OCI-LY1 (cell line): Measurements from ENCODE around the gene IQCF2.

Experiments used
- H2AFZ ChIP-seq: fragments of 200-600 bp; sonication (generic), shearing (Covaris generic); 2 replicates; pipeline ENCODE4 v1.6.0; 2014; ENCODE audit warnings: antibody characterized with exemption, mild to moderate bottlenecking, low read length
- H3F3A ChIP-seq: fragments of 200-600 bp; sonication (generic), shearing (Covaris generic); 2 replicates; pipeline ENCODE4 v1.6.0; 2014; ENCODE audit warnings: mild to moderate bottlenecking, antibody characterized with exemption, low read length, moderate library complexity; ENCODE audit not compliant: insufficient read depth
- H3K27ac ChIP-seq: fragments of 200-600 bp; sonication (generic); 2 replicates; pipeline ENCODE4 v1.5.1; 2014; ENCODE audit warnings: low read length, mixed run types, mild to moderate bottlenecking, low read depth; ENCODE audit not compliant: poor library complexity, severe bottlenecking
- H3K27me3 ChIP-seq: fragments of 200-600 bp; sonication (generic); 2 replicates; pipeline ENCODE4 v1.6.0; 2014; ENCODE audit warnings: antibody characterized with exemption, mild to moderate bottlenecking, low read length, moderate library complexity; ENCODE audit not compliant: insufficient read depth
- H3K36me3 ChIP-seq: fragments of 200-600 bp; sonication (generic); 2 replicates; pipeline ENCODE4 v1.6.1; 2014; ENCODE audit warnings: mild to moderate bottlenecking, antibody characterized with exemption, low read length, moderate library complexity, mixed read lengths; ENCODE audit not compliant: insufficient read depth
- H3K4me1 ChIP-seq: fragments of 200-600 bp; sonication (generic); 2 replicates; pipeline ENCODE4 v1.5.1; 2014; ENCODE audit warnings: mild to moderate bottlenecking, low read length, moderate library complexity; ENCODE audit not compliant: insufficient read depth, severe bottlenecking
- H3K4me2 ChIP-seq: fragments of 200-600 bp; sonication (generic), shearing (Covaris generic); 2 replicates; pipeline ENCODE4 v1.6.1; 2014; ENCODE audit warnings: low read length
- H3K4me3 ChIP-seq: fragments of 200-600 bp; sonication (generic); 2 replicates; pipeline ENCODE4 v1.5.1; 2014; ENCODE audit warnings: low read length, low read depth, mild to moderate bottlenecking, mixed read lengths; ENCODE audit not compliant: poor library complexity, severe bottlenecking
- H3K79me2 ChIP-seq: fragments of 200-600 bp; shearing (Covaris generic); 2 replicates; pipeline ENCODE4 v1.6.1; 2016; ENCODE audit warnings: mixed run types, low read length, mixed read lengths; ENCODE audit not compliant: insufficient read depth
- H3K9ac ChIP-seq: fragments of 200-600 bp; sonication (generic), shearing (Covaris generic); 2 replicates; pipeline ENCODE4 v1.6.1; 2014; ENCODE audit warnings: mild to moderate bottlenecking, low read length, mixed read lengths
- H3K9me2 ChIP-seq: fragments of 200-600 bp; sonication (generic), shearing (Covaris generic); 2 replicates; pipeline ENCODE4 v1.6.1; 2014; ENCODE audit warnings: low read depth, mild to moderate bottlenecking, low read length, mixed read lengths
- H3K9me3 ChIP-seq: fragments of 200-600 bp; shearing (Covaris generic); 2 replicates; pipeline ENCODE4 v1.6.1; 2014; ENCODE audit warnings: low read length, mixed read lengths
- H4K20me1 ChIP-seq: fragments of 200-600 bp; sonication (generic), shearing (Covaris generic); 2 replicates; pipeline ENCODE4 v1.6.0; 2016; ENCODE audit warnings: mild to moderate bottlenecking, low read length; ENCODE audit not compliant: insufficient read depth
- CTCF ChIP-seq: fragments of 200-600 bp; sonication (generic), shearing (Covaris generic); IDR thresholded peaks from 2 replicates; pipeline ENCODE4 v1.5.1; 2017; ENCODE audit warnings: mild to moderate bottlenecking, antibody characterized with exemption, low read length, moderate library complexity, mixed read lengths
- EZH2 ChIP-seq: fragments of 200-600 bp; sonication (generic), shearing (Covaris generic); IDR thresholded peaks from 2 replicates; pipeline ENCODE4 v1.8.0; 2017; ENCODE audit warnings: borderline replicate concordance, mixed run types, mild to moderate bottlenecking, antibody characterized with exemption, low read length, moderate library complexity, mixed read lengths

IQCF2 gene

GRCh38 chr3:51904034-51904823 lies 42.8 kb downstream of the IQCF2 start:
- Histone ChIP-seq H3K4me3 (no peak overlapping the region), H3F3A (no peaks in the 10 kb centered on the region), H3K27me3 (no peaks in the 10 kb centered on the region)

GRCh38 chr3:51908026-51908425 lies 46.6 kb downstream of the IQCF2 start:
- Histone ChIP-seq H3K27me3 (no peaks in the 10 kb centered on the region), H3K4me3 (no peak overlapping the region), H3F3A (no peaks in the 10 kb centered on the region), H3K79me2 (no peaks in the 10 kb centered on the region), H2AFZ (no peak overlapping the region), H3K27ac (no peak overlapping the region), H3K9ac (no peak overlapping the region), H3K36me3 (no peaks in the 10 kb centered on the region), H4K20me1 (no peaks in the 10 kb centered on the region), H3K9me3 (no peaks in the 10 kb centered on the region), H3K4me2 (no peak overlapping the region), H3K9me2 (no peaks in the 10 kb centered on the region), H3K4me1 (no peaks in the 10 kb centered on the region)
- TF ChIP-seq EZH2 (no peak), CTCF (no peak)

More at GRCh38 chr3:51904034-51904823, 42.8 kb downstream of the IQCF2 start:
- TF ChIP-seq EZH2 (no peak), CTCF (no peak)
- Histone ChIP-seq H3K79me2 (no peaks in the 10 kb centered on the region), H3K9me2 (no peaks in the 10 kb centered on the region), H2AFZ (no peak overlapping the region), H4K20me1 (no peaks in the 10 kb centered on the region), H3K4me2 (no peak overlapping the region), H3K4me1 (no peaks in the 10 kb centered on the region), H3K36me3 (no peaks in the 10 kb centered on the region), H3K27ac (no peak overlapping the region), H3K9ac (no peak overlapping the region), H3K9me3 (no peaks in the 10 kb centered on the region)
